Stimulated activated naive CD4-positive, alpha-beta T cell (primary cell): Measurements from ENCODE around the gene CDC42EP1.
A peak's percentile ranks its signal among the peaks of the same experiment; 100 is the strongest.
"Not testable (repeated sequence)": the region's sequence is repeated elsewhere in the genome, so short reads cannot be mapped to it uniquely, and the experiment has no call there.

Experiments
- DNase-seq, 6 experiments: peaks; one replicate each; lab custom pipeline; 2025; lab: John Stamatoyannopoulos, UW

The CDC42EP1 gene

DNA sequence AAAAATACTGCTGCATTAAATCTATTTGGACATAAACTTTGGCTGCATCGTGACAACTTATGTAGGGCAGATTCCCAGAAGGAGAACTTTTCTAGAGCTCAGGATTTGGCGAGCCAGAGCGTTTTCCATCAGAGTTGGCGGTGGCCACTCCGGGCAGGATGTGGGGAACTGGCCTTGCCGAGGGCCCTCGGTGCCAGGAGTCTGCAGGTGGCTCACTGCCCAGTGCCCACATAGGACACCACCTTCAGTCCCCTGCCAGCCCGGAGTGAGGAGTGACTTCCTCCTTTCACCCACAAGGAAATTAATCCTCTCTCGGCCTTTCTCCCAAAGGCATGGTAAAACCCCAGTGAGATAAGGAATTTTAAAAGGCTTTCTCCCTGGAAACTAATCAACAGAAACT, 21.2 kb downstream of the CDC42EP1 start:
- no peak for DNase-seq

DNA sequence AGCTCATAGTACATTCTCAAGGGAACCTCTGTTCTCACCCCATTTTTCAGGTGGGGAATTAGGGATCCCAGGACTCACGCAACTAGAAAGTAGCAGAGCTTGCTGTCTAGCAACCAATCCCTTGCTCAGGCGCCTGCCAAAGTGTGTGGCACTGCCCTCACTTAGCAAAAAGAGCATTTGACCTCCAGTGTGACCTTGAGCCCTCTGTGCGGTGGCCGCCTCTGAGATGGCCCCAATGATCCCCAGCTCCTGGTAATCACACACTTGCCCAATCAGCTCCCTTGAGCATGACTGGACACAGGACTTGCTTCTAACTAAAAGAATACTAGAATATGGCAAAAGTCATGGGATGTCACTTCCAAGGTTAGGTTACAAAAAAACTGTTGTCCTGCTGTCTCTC, 22.2 kb downstream of the CDC42EP1 start:
- no peak for DNase-seq

DNA sequence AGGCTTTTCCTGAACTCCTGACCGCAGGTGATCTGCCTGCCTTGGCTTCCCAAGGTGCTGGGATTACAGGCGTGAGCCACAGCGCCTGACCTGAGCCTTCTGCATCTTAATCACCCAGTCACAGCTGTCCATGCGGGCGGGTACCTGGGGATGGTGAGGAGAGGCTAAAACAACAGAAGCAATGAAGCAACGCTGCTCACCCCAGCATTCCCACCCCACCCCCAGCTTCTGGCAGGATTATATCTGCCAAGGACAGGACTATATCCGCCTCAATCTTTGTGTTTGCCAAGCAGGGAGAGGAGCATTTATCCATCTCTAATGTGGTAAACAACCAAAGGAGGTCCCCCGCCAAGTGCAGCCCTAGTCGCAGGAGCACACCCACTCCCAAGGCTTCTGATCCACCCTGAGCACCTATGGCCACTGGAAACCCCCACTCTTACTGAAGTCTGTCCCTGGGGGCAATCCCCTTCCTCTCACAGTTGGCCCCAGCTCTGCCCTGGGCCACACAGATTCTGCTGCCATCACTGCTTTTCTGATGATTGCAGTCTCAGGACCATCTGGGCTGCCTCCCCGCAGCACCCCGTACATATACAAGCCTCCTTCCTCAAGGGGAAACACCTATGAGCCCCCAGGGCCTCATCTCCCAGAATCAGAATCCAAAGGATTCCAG, 28.4 kb downstream of the CDC42EP1 start:
- DNase-seq: no peak

DNA sequence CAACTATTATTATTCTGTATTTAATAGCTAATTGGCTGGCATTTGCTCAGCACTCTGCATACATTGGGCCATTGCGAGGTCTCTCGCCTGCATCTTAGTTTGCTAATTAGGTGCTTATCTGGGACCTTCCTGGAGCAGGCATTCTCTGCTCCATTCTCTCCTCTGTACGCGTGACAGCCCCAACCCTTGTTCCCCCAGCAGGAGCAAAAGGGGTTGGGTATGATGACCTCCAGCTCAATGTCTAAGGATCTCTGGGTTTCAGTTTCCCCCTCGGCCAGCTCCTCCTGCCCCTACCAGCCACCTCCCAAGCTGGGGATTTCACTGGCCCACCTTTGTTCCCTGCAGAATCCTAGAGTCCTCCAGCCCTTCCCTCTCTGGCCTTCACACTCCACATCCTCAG, 29.4 kb downstream of the CDC42EP1 start:
- DNase-seq: no peak

GRCh38 chr22:37591081-37591480, 30.8 kb downstream of the CDC42EP1 start:
- not testable (repeated sequence) for DNase-seq

DNA sequence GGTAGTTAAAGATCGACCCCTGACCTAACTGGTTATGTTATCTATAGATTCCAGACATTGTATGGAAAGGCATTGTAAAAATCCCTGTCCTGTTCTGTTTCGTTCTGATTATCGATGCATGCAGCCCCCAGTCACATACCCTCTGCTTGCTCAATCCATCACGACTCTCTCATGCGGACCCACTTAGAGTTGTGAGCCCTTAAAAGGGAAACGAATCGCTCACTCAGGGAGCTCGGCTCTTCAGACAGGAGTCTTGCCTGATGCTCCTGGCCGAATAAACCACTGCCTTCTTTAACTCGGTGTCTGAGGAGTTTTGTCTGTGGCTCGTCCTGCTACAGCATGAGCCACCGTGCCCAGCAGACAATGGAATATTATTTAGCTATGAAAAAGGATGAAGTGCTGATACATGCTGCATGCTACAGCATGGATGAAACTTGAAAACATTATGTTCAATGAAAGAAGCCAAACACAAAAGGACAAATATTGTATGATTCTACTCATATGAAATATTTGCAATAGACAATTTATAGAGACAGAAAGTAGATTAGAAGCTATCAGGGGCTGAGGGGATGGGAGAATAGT, 31.6 kb downstream of the CDC42EP1 start:
- no peak for DNase-seq

DNA sequence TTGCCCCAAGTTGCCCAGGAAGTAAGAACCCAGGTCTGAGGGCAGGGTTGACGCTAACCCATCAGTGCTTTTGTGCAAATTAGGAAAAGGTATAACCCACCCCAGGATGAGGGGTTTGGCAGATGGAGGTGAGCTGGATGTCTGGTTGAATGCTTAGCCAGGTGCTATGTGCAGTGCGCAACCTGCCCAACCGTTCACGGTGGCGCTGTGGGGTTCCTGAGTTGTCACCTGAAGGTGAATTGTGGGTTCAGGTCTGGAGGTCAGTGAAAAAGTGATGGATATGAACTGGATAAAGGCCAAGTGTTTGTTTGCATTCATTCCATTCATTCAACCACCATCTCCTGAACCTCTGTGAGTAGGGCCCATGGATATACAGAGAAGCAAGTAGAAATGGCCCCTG, 34.0 kb downstream of the CDC42EP1 start:
- no peak for DNase-seq

- DNase-seq: no peak
Measured at GRCh38 chr22:37599153-37599552, 38.9 kb downstream of the CDC42EP1 start.

DNA sequence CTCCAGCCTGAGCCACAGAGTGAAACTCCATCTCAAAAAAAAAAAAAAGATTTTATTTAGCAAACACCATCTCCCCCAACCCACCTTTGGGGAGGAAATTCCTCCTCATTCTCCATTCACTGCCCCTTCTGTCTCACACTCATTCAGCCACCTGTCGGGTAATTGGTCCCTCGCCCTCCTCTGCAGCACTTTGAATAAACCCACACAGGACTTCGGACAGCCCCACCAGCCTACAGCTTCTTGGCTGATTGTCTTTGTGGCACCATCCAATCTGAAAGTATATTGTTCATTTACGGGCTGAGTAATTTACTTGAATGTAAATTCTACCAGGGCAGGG, 40.9 kb downstream of the CDC42EP1 start:
- no peak for DNase-seq

GRCh38 chr22:37601540-37602442, 41.5 kb downstream of the CDC42EP1 start:
- DNase-seq: no peak

GRCh38 chr22:37602546-37603277, 42.4 kb downstream of the CDC42EP1 start:
- DNase-seq: not testable (repeated sequence)

DNA sequence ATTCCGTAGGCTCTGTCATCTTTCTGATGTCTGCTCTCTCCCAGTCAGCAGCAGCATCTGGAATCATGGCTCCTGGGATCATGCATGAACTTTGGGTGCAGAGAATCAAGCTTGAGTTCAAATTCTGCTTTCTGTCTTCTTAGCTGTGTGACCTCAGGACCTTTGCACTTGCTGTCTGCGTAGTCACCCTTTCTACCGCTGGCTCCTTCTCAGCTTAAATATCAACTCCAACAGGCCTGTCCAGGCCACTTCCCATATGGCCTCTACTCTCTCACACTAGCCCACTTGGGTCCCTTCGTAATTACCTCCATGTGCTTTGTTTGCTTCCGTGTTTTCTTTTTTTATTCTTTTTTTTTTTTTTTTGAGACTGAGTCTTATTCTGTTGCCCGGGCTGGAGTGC, 43.8 kb downstream of the CDC42EP1 start:
- no peak for DNase-seq

- DNase-seq: peak; percentile 49 to 78 (median 66)
Measured at GRCh38 chr22:37604875-37605274, 44.6 kb downstream of the CDC42EP1 start.

GRCh38 chr22:37607010-37607934, 47.0 kb downstream of the CDC42EP1 start:
- DNase-seq: peak; percentile 75 to 92 (median 86)

GRCh38 chr22:37607935-37608476, 47.7 kb downstream of the CDC42EP1 start:
- DNase-seq: peak in 2 of 6 experiments; percentile 28 to 35

DNA sequence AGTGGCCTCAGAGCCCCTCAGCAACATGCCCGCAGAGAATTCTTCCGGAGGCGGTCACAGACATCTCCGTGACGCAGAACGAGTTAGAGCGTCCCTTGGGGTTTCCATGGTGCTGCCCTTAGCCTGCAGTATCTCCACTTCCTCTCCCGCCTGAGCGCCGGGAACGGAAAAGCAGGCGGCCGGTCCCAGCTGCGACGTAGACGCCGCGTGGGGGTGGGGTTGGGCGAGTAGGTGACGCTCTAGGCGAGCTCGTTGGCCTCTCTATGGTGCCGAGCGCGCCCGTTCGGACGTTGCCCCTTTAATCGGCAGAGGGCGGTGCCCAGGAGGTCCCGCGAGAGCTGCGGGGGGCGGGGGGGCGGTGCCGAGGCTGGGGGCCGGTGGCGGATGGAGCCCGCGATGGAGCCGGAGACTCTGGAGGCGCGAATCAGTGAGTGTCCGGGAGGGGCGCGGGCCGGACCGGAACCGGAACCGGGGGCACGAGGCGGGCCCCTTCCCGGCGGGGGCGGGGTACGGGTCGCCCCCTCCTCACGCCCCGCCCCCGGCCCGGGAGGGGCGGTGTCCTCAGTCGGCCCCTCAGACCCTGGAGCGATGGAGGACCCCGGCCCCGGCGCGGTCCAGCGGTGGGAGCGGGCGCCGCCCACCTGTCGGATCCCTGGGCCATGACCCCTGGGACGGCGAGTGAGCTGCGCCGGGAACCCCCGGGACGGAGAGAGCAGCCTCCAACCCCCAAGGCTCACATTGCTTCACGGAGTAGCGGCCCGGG, 48.4 kb downstream of the CDC42EP1 start, which contains the start of gene GGA1:
Gene GGA1 (plus strand): TSS at position 358 of the 763 bp plus-strand sequence. CDS start 27 bp downstream, at position 385.
- peak; percentile 91 to 97 (median 96) for DNase-seq

DNA sequence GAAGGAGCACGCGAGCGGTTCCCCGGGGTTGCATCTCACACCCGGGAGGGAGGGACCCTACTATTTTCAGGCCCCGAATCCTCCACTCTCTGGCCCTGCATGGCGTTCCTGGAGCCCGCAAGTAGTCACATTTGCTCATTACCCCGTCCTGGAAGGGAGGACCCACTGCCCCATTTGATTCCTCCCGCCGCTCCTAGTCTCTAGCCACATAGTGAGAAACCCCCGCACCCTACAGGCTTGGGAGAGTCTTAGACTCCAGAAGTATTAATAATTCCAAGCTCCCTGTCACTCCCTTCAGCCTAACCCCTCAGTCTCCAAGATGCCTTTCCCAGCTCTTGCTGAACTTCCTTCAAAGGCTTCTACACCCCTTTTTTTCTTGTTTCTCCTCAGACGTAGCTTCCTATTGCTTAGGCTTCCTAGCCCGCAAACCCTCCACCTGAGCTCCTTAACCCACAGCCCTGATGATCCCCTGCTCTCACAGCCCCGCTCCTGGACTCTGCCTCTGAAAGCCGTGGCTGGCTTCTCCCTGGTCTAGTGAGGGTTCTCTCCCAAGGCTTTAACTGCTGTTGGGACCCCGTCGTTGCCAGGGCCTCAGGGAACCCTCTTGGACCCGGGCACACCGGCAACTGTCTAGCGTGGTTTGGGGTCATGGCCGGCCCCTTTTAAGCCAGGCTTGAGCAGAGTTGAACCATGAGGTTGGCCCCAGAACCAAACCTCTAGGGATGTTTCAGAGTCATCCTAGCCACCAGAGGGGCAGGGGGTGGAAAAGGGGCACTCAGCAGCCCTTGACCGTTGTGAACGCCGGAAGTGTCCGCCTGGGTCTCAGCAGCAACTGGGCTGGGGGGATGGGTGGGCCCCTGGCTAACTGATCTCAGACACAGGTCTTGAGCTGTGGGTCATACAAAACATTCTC, 49.2 kb downstream of the CDC42EP1 start:
- DNase-seq: peak in 1 of 6 experiments; percentile 26

DNA sequence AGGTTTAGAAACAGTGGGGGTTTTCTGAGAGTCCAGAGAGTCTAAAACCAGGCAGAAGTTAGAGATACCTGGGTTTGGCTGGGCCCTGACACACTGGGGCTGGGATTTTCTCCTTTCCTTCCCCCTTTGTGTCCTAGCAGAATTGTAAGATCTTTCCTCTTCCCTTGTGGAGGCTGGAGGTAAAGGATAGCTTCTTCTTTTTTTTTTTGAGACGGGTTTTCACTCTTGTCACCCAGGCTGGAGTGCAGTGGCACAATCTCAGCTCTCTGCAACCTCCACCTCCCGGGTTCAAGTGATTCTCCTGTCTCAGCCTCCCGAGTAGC, 49.8 kb downstream of the CDC42EP1 start:
- not testable (repeated sequence) for DNase-seq
